ENCODE results near the gene NFIC.
"Not testable (repeated sequence)": the region's sequence is repeated elsewhere in the genome, so short reads cannot be mapped to it uniquely, and the experiment has no call there.

DNA sequence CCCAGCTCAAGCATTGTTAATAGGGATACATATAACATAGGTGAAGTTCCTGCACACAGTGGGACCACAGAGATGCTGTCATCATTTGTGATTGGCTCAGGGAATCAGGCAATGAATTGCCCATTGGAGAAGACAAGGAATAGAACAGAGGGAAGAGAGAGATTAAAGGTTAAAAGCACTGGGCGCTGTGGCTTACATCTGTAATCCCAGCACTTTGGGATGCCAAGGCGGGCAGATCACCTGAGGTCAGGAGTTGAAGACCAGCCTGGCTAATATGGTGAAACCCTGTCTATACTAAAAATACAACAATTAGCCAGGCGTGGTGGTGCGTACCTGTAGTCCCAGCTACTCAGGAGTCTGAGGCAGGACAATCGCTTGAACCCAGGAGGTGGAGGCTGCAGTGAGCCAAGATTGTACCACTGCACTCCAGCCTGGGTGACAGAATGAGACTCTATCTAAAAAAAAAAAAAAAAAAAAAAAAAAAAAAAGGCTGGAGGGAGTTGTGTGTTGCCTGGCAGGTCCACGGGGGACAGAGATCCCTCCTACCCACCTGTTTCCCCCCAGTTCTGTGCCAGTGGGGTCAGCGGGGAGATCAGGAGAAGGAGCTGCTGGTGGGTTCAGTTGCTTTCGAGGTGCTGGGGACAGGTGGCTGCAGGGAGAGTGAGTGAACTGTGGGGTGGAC, 31.5 kb upstream of the NFIC start:
- TF ChIP-seq POLR2A (IDR thresholded peaks at IDR 0.05; ENCODE audit: low read depth, low read length); RAD21 (IDR thresholded peaks at IDR 0.05; ENCODE audit: low read length); RFX5 (IDR thresholded peaks at IDR 0.05; ENCODE audit: low read depth, low read length); BHLHE40 (IDR thresholded peaks at IDR 0.05; ENCODE audit: low read depth, low read length); MXI1 (IDR thresholded peaks at IDR 0.05; ENCODE audit: borderline replicate concordance, low read depth, low read length); CHD1 (IDR thresholded peaks at IDR 0.05; ENCODE audit: low read depth, low read length); CEBPB (IDR thresholded peaks at IDR 0.05; ENCODE audit: low read depth, low read length); RCOR1 (IDR thresholded peaks at IDR 0.05; ENCODE audit: insufficient replicate concordance, low read length): not testable (repeated sequence)
- TF ChIP-seq, protein P1, sequence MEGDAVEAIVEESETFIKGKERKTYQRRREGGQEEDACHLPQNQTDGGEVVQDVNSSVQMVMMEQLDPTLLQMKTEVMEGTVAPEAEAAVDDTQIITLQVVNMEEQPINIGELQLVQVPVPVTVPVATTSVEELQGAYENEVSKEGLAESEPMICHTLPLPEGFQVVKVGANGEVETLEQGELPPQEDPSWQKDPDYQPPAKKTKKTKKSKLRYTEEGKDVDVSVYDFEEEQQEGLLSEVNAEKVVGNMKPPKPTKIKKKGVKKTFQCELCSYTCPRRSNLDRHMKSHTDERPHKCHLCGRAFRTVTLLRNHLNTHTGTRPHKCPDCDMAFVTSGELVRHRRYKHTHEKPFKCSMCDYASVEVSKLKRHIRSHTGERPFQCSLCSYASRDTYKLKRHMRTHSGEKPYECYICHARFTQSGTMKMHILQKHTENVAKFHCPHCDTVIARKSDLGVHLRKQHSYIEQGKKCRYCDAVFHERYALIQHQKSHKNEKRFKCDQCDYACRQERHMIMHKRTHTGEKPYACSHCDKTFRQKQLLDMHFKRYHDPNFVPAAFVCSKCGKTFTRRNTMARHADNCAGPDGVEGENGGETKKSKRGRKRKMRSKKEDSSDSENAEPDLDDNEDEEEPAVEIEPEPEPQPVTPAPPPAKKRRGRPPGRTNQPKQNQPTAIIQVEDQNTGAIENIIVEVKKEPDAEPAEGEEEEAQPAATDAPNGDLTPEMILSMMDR (conservative IDR thresholded peaks at IDR 0.05; ENCODE audit: low read depth, low read length): not testable (repeated sequence)
- TF ChIP-seq, protein P2, sequence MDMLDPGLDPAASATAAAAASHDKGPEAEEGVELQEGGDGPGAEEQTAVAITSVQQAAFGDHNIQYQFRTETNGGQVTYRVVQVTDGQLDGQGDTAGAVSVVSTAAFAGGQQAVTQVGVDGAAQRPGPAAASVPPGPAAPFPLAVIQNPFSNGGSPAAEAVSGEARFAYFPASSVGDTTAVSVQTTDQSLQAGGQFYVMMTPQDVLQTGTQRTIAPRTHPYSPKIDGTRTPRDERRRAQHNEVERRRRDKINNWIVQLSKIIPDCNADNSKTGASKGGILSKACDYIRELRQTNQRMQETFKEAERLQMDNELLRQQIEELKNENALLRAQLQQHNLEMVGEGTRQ (IDR thresholded peaks at IDR 0.05; ENCODE audit: low read depth, low read length): not testable (repeated sequence)
